Measurements from ENCODE around the gene CACNA1S.

- TF ChIP-seq CTCF (IDR thresholded peaks at IDR 0.05) (no peak), POLR2A (IDR thresholded peaks at IDR 0.05) (no peak), POLR2AphosphoS5 (IDR thresholded peaks at IDR 0.05) (no peak)
Measured at GRCh38 chr1:201065686-201066085, 46.5 kb downstream of the CACNA1S start.
